Calu3 (cell line): ENCODE data around the gene UFC1. TPM values are rescaled to one million over a fixed set of nuclear protein-coding genes. Genes with fewer than 3 reads are reported as not detected.

ENCODE experiments used
- BruUV-seq: library from RNA; stranded (reverse); fragments of 400-500 nt; replicated peaks from 2 replicates; lab custom pipeline; 2021; lab: Mats Ljungman, UMichigan
- CTCF ChIA-PET: fragments of 300-600 bp; sonication (Branson Sonifier 250); formaldehyde crosslinking; loops from one replicate; lab custom pipeline; 2022; ENCODE audit warnings: antibody characterized with exemption; lab: Charles Lee
- DNase-seq: peaks from one replicate; pipeline ENCODE4 v3.0.0; 2022
- H3K27ac Mint-ChIP-seq: one replicate; pipeline ENCODE4 v1.8.0; 2022; ENCODE audit warnings: mixed read lengths; ENCODE audit not compliant: unreplicated experiment
- H3K27me3 Mint-ChIP-seq: one replicate; pipeline ENCODE4 v1.8.0; 2022; ENCODE audit warnings: mixed read lengths; ENCODE audit not compliant: unreplicated experiment
- H3K36me3 Mint-ChIP-seq: one replicate; pipeline ENCODE4 v1.8.0; 2022; ENCODE audit warnings: mild to moderate bottlenecking, moderate library complexity, mixed read lengths; ENCODE audit not compliant: insufficient read depth, unreplicated experiment
- H3K4me1 Mint-ChIP-seq: one replicate; pipeline ENCODE4 v1.8.0; 2022; ENCODE audit warnings: mild to moderate bottlenecking, low read depth, mixed read lengths; ENCODE audit not compliant: unreplicated experiment
- H3K4me3 Mint-ChIP-seq: one replicate; pipeline ENCODE4 v1.8.0; 2022; ENCODE audit warnings: mild to moderate bottlenecking, low read depth, moderate library complexity, mixed read lengths; ENCODE audit not compliant: unreplicated experiment
- H3K9me3 Mint-ChIP-seq: one replicate; pipeline ENCODE4 v1.8.0; 2022; ENCODE audit warnings: low read depth, mixed read lengths; ENCODE audit not compliant: unreplicated experiment
- CTCF ChIP-seq: fragments of 200-600 bp; IDR thresholded peaks from one replicate; pipeline ENCODE4 v1.8.0; 2022; ENCODE audit warnings: antibody characterized with exemption; ENCODE audit not compliant: unreplicated experiment
- intact Hi-C: fragments of 100-400 bp; cut with micrococcal nuclease; formaldehyde crosslinking; loops from one replicate; pipeline ENCODE4 v1.10.0; 2022; ENCODE audit not compliant: unreplicated experiment
- total RNA-seq: library from RNA; stranded (reverse); gene quantifications from 2 replicates; pipeline ENCODE4 v1.2.3, GENCODE V29; 2022

The UFC1 gene
- total RNA-seq, 1 experiment from 2014 or later: 85.8 TPM

DNA sequence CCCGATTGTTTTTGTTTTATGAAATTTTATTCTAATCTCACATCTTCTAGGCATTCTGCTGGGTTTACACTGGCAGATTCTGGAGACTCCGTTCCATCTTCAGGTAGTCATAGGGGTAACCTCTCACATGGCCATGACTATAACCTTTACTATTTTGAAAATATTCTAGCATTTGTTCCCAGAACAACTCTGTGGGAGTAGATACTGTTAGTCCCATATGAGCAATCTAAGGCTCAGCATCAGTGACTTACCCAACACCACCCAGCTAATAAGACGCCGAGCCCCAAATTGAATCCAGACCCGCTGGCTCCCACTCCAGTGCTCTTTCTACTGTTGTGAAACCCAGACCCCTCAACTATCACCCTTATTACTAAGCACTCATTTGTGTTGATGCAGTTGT is 35.3 kb downstream of the UFC1 start:
- no TSS peak for BruUV-seq
- no peak overlapping the region for H3K27ac Mint-ChIP-seq
- intact Hi-C loops: no loop called here
- no peaks in the 10 kb centered on the region for H3K9me3 Mint-ChIP-seq
- peaks cover 13% of the 10 kb centered on the region for H3K4me1 Mint-ChIP-seq
- peaks cover 17% of the 10 kb centered on the region for H3K27me3 Mint-ChIP-seq
- H3K36me3 Mint-ChIP-seq: no peaks in the 10 kb centered on the region
- no peak for DNase-seq
- TF ChIP-seq CTCF: no peak
- CTCF ChIA-PET: no interaction called here
- H3K4me3 Mint-ChIP-seq: no peak overlapping the region

- no peak for DNase-seq
- CTCF ChIA-PET: interaction anchor here (1.0 kb wide), 1 partner anchor 37 kb away, joined by 3 read pairs; the partner anchor contains the start of gene UFC1
- no peak overlapping the region for H3K27ac Mint-ChIP-seq
- H3K4me1 Mint-ChIP-seq: peaks cover 13% of the 10 kb centered on the region
- BruUV-seq: no TSS peak
- H3K9me3 Mint-ChIP-seq: no peaks in the 10 kb centered on the region
- intact Hi-C loops: no loop called here
- peaks cover 17% of the 10 kb centered on the region for H3K27me3 Mint-ChIP-seq
- H3K4me3 Mint-ChIP-seq: no peak overlapping the region
- TF ChIP-seq CTCF: no peak
- no peaks in the 10 kb centered on the region for H3K36me3 Mint-ChIP-seq
These were observed 37.3 kb downstream of the UFC1 start for GRCh38 chr1:161190962-161191521.

DNA sequence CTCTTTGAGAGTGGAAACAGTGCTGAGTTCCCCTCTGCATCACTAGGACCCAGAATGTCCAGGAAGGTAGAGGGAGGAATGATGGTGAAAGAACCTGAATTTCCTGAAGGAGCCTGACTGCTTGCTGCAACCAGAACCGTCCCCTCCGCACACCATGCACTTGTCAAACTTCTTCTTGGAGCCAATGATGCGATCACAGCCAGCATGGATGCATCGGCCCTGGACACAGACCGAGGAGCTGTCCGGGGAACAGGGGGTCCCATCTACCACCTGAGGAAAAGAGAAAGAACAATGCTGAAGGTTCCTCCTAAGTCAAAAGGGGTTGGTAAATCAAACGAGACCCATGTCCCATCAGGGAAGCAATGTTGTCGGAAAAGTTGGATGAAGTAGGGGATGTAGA is 38.2 kb downstream of the UFC1 start:
- no peak overlapping the region for H3K4me3 Mint-ChIP-seq
- CTCF ChIA-PET: interaction anchor here (1.0 to 1.1 kb wide), 2 partner anchors 34 to 38 kb away, joined by 3 read pairs; partner anchors contain the start of genes TOMM40L and UFC1
- no peaks in the 10 kb centered on the region for H3K36me3 Mint-ChIP-seq
- intact Hi-C loops: loop anchor here (2.0 kb wide), 1 partner anchor 191 kb away; no protein-coding TSS in a partner anchor
- H3K27me3 Mint-ChIP-seq: peaks cover 17% of the 10 kb centered on the region
- no peak for TF ChIP-seq CTCF
- no TSS peak for BruUV-seq
- peaks cover 13% of the 10 kb centered on the region for H3K4me1 Mint-ChIP-seq
- no peaks in the 10 kb centered on the region for H3K9me3 Mint-ChIP-seq
- no peak overlapping the region for H3K27ac Mint-ChIP-seq
- no peak for DNase-seq

GRCh38 chr1:161192476-161193465 is 39.0 kb downstream of the UFC1 start:
- Mint-ChIP-seq H3K27me3 (peaks cover 25% of the 10 kb centered on the region), H3K27ac (no peak overlapping the region), H3K4me3 (no peak overlapping the region), H3K4me1 (peaks cover 13% of the 10 kb centered on the region), H3K9me3 (no peaks in the 10 kb centered on the region), H3K36me3 (no peaks in the 10 kb centered on the region)
- no TSS peak for BruUV-seq
- DNase-seq: peak; percentile 66
- intact Hi-C loops: loop anchor here (2.0 kb wide), 1 partner anchor 190 kb away; no protein-coding TSS in a partner anchor
- peak; percentile 83 for TF ChIP-seq CTCF
- CTCF ChIA-PET: interaction anchor here (1.1 to 1.6 kb wide), 2 partner anchors 33 to 189 kb away, joined by 3 to 8 read pairs; partner anchors contain the start of gene TOMM40L
